Smooth muscle cell (in vitro differentiated cells): ENCODE results near the gene SQSTM1. TPM values are rescaled to one million over a fixed set of nuclear protein-coding genes. Genes with fewer than 3 reads are reported as not detected.
"Not testable (repeated sequence)": the region's sequence is repeated elsewhere in the genome, so short reads cannot be mapped to it uniquely, and the experiment has no call there.

Experiments used
- DNase-seq: peaks from one replicate; lab custom pipeline; 2025; ENCODE audit not compliant: unreplicated experiment; lab: John Stamatoyannopoulos, UW
- H2AFZ ChIP-seq: fragments of 200-600 bp; sonication (generic); 2 replicates; pipeline ENCODE4 v1.6.0; 2016; ENCODE audit warnings: antibody characterized with exemption, low read depth, mild to moderate bottlenecking
- H3F3A ChIP-seq: fragments of 200-600 bp; sonication (generic); 2 replicates; pipeline ENCODE4 v1.6.0; 2017; ENCODE audit warnings: antibody characterized with exemption, low read depth
- H3K27ac ChIP-seq: fragments of 200-600 bp; sonication (generic); 2 replicates; pipeline ENCODE4 v1.5.1; 2016; ENCODE audit warnings: low read depth, mild to moderate bottlenecking
- H3K27me3 ChIP-seq: fragments of 200-600 bp; sonication (generic); 2 replicates; pipeline ENCODE4 v1.6.1; 2016; ENCODE audit warnings: low read depth, mild to moderate bottlenecking
- H3K36me3 ChIP-seq: fragments of 200-600 bp; sonication (generic); 2 replicates; pipeline ENCODE4 v1.5.1; 2016; ENCODE audit warnings: low read depth
- H3K4me1 ChIP-seq: fragments of 200-600 bp; sonication (generic); 2 replicates; pipeline ENCODE4 v1.5.1; 2016; ENCODE audit warnings: low read depth
- H3K4me2 ChIP-seq: fragments of 200-600 bp; sonication (generic); 2 replicates; pipeline ENCODE4 v1.6.0; 2016; ENCODE audit warnings: mild to moderate bottlenecking
- H3K4me3 ChIP-seq: fragments of 200-600 bp; sonication (generic); 2 replicates; pipeline ENCODE4 v1.5.1; 2016; ENCODE audit warnings: mild to moderate bottlenecking
- H3K79me2 ChIP-seq: fragments of 200-600 bp; sonication (generic); 2 replicates; pipeline ENCODE4 v1.6.0; 2016; ENCODE audit warnings: low read depth, mild to moderate bottlenecking
- H3K9ac ChIP-seq: fragments of 200-600 bp; sonication (generic); 2 replicates; pipeline ENCODE4 v1.6.0; 2016; ENCODE audit warnings: low read depth
- H3K9me3 ChIP-seq: fragments of 200-600 bp; sonication (generic); replicated peaks from 2 replicates; pipeline ENCODE4 v1.5.1; 2016; ENCODE audit warnings: low read depth
- H4K20me1 ChIP-seq: fragments of 200-600 bp; sonication (generic); 2 replicates; pipeline ENCODE4 v1.6.0; 2016; ENCODE audit warnings: low read depth
- WGBS: methylation state at CpG from one replicate; pipeline ENCODE4 v1.1.7; 2016; ENCODE audit warnings: low lambda C conversion rate; 5-methylcytosine and 5-hydroxymethylcytosine counted together
- polyA plus RNA-seq: library from polyadenylated mRNA; unstranded; fragments of >200 nt; fragmentation: Nextera tagmentation; extraction: Ambion mirVana; gene quantifications from 2 replicates; pipeline ENCODE4 v1.2.1, GENCODE V29; 2016
- total RNA-seq: library from RNA; depleted of rRNA; stranded (reverse); fragments of >200 nt; gene quantifications from 2 replicates; pipeline ENCODE4 v1.2.3, GENCODE V29; 2014
- TF ChIP-seq, protein P1 (sequence below): fragments of 200-600 bp; sonication (generic); IDR thresholded peaks from 2 replicates; pipeline ENCODE4 v1.5.1; 2017; ENCODE audit warnings: borderline replicate concordance, mild to moderate bottlenecking, antibody characterized with exemption; ENCODE audit not compliant: insufficient read depth, poor library complexity, severe bottlenecking

SQSTM1 gene
- total and polyA plus RNA-seq, 2 experiments from 2014 or later: 114 to 159 TPM

GRCh38 chr5:179833709-179834070 is 13.0 kb downstream of the SQSTM1 start:
- peaks cover 10% of the 10 kb centered on the region for H3K79me2 ChIP-seq
- DNase-seq: no peak
- H3K9me3 ChIP-seq: no peaks in the 10 kb centered on the region
- TF ChIP-seq, protein P1, sequence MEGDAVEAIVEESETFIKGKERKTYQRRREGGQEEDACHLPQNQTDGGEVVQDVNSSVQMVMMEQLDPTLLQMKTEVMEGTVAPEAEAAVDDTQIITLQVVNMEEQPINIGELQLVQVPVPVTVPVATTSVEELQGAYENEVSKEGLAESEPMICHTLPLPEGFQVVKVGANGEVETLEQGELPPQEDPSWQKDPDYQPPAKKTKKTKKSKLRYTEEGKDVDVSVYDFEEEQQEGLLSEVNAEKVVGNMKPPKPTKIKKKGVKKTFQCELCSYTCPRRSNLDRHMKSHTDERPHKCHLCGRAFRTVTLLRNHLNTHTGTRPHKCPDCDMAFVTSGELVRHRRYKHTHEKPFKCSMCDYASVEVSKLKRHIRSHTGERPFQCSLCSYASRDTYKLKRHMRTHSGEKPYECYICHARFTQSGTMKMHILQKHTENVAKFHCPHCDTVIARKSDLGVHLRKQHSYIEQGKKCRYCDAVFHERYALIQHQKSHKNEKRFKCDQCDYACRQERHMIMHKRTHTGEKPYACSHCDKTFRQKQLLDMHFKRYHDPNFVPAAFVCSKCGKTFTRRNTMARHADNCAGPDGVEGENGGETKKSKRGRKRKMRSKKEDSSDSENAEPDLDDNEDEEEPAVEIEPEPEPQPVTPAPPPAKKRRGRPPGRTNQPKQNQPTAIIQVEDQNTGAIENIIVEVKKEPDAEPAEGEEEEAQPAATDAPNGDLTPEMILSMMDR: no peak
- 95% methylated on average over 3 of the region's 3 CpGs for WGBS
- no peak overlapping the region for H3K4me2 ChIP-seq
- no peak overlapping the region for H2AFZ ChIP-seq
- peaks cover 47% of the 10 kb centered on the region for H4K20me1 ChIP-seq
- no peak overlapping the region for H3K27ac ChIP-seq
- peaks cover 11% of the 10 kb centered on the region for H3K36me3 ChIP-seq
- H3K4me3 ChIP-seq: no peak overlapping the region
- no peaks in the 10 kb centered on the region for H3K27me3 ChIP-seq
- no peaks in the 10 kb centered on the region for H3K4me1 ChIP-seq
- no peak overlapping the region for H3K9ac ChIP-seq
- peaks cover 13% of the 10 kb centered on the region for H3F3A ChIP-seq

GRCh38 chr5:179834120-179834519 is 13.4 kb downstream of the SQSTM1 start:
- Histone ChIP-seq H3F3A (peaks cover 13% of the 10 kb centered on the region), H3K79me2 (peaks cover 6% of the 10 kb centered on the region), H4K20me1 (peaks cover 42% of the 10 kb centered on the region), H3K27ac (no peak overlapping the region), H3K4me2 (no peak overlapping the region), H3K9ac (no peak overlapping the region), H3K4me3 (no peak overlapping the region), H3K27me3 (no peaks in the 10 kb centered on the region), H3K4me1 (no peaks in the 10 kb centered on the region), H3K36me3 (peaks cover 11% of the 10 kb centered on the region), H2AFZ (no peak overlapping the region), H3K9me3 (no peaks in the 10 kb centered on the region)
- DNase-seq: no peak
- TF ChIP-seq, protein P1: no peak
- WGBS: 97% methylated on average over 8 of the region's 8 CpGs

DNA sequence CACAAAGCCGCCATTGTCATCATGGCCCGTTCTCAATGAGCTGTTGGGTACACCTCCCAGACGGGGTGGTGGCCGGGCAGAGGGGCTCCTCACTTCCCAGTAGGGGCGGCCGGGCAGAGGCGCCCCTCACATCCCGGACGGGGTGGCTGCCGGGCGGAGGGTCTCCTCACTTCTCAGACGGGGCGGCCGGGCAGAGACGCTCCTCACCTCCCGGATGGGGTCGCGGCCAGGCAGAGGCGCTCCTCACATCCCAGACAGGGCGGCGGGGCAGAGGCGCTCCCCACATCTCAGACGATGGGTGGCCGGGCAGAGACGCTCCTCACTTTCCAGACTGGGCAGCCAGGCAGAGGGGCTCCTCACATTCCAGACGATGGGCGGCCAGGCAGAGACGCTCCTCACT is 14.2 kb downstream of the SQSTM1 start:
- not testable (repeated sequence) for H3K9me3 ChIP-seq, DNase-seq, H2AFZ ChIP-seq, H3K27me3 ChIP-seq, H3K4me1 ChIP-seq, H3K27ac ChIP-seq, H3K9ac ChIP-seq, H3K79me2 ChIP-seq, H3K4me2 ChIP-seq, H3K4me3 ChIP-seq
- H3K36me3 ChIP-seq: peaks cover 11% of the 10 kb centered on the region
- peaks cover 41% of the 10 kb centered on the region for H4K20me1 ChIP-seq
- WGBS: 98% methylated on average over 18 of the region's 28 CpGs
- peaks cover 13% of the 10 kb centered on the region for H3F3A ChIP-seq

DNA sequence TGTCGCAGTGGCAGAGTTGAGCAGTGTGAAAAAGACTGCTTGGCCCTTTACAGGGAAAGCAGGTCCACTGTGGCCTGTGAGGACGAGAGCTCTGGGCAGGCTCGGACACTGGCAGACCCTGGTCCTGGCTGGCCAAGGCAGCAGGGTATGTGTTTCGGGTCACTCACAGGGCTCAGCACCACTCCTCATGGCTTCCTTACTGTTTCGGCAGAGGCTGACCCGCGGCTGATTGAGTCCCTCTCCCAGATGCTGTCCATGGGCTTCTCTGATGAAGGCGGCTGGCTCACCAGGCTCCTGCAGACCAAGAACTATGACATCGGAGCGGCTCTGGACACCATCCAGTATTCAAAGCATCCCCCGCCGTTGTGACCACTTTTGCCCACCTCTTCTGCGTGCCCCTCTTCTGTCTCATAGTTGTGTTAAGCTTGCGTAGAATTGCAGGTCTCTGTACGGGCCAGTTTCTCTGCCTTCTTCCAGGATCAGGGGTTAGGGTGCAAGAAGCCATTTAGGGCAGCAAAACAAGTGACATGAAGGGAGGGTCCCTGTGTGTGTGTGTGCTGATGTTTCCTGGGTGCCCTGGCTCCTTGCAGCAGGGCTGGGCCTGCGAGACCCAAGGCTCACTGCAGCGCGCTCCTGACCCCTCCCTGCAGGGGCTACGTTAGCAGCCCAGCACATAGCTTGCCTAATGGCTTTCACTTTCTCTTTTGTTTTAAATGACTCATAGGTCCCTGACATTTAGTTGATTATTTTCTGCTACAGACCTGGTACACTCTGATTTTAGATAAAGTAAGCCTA is 15.7 kb downstream of the SQSTM1 start:
- H4K20me1 ChIP-seq: peaks cover 41% of the 10 kb centered on the region
- TF ChIP-seq, protein P1: no peak
- H3K9ac ChIP-seq: no peak overlapping the region
- 95% methylated on average over 19 of the region's 19 CpGs for WGBS
- H3K9me3 ChIP-seq: no peaks in the 10 kb centered on the region
- no peak overlapping the region for H3K27ac ChIP-seq
- H3K27me3 ChIP-seq: no peaks in the 10 kb centered on the region
- H3K79me2 ChIP-seq: no peaks in the 10 kb centered on the region
- H3K4me2 ChIP-seq: no peak overlapping the region
- peaks cover 7% of the 10 kb centered on the region for H3K36me3 ChIP-seq
- H3K4me3 ChIP-seq: no peak overlapping the region
- H3F3A ChIP-seq: peaks cover 13% of the 10 kb centered on the region
- no peak for DNase-seq
- no peaks in the 10 kb centered on the region for H3K4me1 ChIP-seq
- H2AFZ ChIP-seq: no peak overlapping the region
